Activated T-cell treated with anti-CD3 and anti-CD28 coated beads for 48 hours (primary cell): ENCODE results near the gene BANK1.
"Not testable (repeated sequence)": the region's sequence is repeated elsewhere in the genome, so short reads cannot be mapped to it uniquely, and the experiment has no call there.

Experiments
- DNase-seq: peaks from one replicate; pipeline ENCODE4 v3.0.0-alpha.2; 2020; ENCODE audit warnings: low read depth

The BANK1 gene

DNA sequence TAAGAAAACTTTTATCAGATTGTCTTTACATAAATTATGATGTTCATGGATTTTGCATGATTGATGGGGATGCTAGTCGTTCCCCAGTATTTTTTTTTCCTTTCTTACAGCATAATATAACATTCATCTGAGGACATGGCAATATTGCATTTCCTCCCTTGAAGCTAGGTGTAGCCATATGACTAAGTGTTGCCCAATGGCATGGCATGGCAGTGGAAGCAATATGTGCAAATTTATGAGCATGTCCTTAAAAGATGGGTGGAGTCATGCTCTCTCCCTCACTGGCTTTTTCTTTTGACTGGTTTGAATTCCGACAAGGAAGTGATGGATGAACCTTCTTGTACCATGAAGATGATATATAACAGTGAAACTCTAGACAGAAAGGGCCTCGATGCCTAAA lies 96.3 kb downstream of the BANK1 start:
- no peak for DNase-seq

DNA sequence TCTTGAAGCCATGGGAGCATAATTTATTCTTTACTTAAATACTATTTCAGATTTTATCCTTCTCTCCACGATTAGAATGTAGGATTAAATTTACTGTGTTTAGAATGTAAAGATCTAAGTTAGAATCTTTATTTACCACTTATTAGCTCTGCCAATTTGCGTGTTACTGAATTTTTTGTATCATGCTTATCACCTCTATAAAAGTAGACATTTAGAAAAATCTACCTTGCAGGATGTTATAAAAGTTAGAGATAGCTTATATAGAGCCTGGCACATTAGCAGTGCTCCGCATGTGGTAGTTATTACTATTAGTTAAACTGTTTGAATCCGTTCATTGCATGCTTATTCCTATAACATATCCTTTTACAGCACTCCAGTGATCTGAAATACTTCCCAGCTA lies 97.9 kb downstream of the BANK1 start:
- DNase-seq, result no peak

DNA sequence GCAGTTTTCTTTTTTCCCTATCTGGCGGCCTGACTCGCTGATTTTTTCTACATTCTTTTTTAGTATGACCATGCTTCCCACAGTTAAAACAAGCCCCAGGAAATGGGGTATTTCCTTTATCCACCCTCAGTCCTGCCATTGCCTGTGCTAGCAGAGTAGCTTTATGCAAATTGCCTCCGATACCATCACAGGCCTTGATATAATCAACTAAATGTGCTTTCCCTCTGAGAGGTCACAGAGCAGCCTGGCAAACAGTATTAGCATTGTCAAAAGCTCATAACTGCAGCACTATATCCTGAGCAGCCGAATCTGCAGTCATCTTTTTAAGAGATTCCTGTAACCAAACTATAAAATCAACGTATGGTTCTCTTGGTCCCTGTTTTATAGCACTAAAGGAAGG lies 115.0 kb downstream of the BANK1 start:
- not testable (repeated sequence) for DNase-seq

DNA sequence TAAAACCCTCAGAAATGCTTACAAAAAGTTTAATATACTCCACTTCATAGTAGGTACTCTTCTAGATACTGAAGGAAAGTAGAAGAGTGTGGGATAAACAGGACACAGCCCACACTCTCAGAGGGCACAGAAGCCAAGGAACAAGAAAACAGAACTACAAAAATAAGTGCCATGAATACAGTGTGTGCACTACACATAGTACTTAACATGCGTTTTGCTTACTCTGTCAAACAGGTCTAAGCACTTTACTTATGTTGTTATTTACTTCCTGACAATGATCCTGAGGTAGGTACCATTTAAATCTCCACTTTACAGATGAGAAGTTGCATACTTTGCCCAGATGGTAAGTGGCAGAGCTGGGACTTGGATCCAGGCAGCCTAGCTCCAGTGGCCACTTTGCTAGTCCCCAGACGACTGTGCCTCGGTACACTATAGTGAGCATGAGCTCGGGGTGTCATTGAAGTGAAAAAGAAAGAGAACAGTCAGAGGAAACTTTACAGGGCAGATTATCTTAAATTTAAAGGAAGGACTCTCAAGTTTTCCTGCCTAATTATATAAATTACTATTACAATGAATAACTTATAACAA lies 120.3 kb downstream of the BANK1 start:
- no peak for DNase-seq

DNA sequence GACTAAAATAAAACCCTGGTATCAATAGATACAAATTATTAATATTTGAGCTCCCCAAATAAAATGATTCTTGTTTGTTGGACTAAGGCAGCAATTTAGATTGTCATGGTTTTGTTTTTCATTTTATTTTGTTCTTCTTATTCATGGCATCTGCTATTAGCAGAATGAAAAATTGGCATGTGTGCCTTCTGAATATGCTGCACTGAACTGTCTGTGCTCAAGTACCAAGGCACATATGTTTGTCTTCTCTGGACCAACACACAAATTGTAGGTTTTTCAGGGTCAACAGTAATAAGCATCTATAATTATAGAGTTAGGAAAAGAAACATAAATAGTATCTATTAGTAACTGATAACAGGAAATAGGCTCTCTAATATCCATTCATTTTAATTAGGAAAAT lies 121.1 kb downstream of the BANK1 start:
- DNase-seq, result no peak

DNA sequence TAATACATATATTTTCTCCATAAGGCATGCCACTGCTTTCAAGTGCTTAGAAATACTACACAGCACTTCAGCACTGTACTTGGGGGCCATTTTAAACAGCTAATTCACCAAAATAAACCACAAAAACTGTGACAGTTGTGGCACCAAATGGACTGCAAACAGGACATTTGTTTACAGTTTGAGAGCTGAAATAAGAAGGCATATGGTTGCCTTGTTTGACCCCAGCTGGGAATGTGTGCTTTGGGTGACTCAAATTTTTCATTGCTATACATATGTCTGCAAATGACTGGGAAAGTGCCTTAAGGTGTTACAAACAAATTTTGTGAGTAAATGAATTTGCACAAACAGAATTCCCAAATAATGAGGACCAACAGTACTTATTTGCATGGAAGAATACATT lies 124.2 kb downstream of the BANK1 start:
- DNase-seq, result no peak

DNA sequence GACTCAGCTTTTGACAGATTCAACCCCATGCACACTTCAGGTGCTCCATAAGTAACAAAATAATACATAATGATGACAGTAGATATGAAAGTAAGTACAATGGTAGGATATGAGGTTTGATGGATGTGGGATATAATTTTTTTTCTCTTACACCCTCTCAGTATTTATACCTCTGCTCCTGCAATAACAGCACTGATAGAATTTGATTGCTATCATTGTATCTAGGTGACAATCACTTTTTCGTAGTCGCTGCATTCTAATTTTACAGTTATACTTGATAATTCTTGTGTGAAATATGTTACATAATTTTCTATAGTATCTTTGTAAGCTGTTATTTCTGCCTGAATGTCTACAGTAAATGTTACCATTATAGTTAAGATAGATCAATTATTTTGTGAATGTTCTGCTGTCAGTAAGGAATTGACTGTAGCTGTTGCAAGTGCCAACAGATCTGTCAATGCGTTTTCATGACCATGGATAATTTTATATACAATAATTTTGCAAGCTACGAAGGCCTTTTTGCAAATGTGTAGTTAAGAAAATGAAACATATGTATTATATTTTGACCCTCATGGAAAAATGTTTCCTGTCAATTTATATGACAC lies 128.9 kb downstream of the BANK1 start:
- no peak for DNase-seq

DNA sequence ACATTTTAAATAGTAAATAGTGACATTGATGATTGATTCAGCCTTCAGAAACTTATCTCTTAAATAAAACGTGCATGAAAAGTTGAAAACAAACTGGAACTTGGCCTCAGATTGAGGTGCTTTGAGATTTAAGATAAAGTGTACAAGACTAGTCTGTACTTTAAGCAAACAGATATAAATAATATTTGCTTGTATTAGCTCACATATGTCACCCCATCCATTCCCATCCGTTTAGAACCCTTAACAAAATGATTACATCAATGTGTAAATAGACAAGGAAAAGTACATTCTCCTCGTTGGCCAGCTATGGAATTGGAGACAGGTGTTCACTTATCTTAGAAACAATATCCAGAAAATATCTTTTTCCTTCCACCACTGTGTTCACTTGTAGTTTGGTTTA lies 130.8 kb downstream of the BANK1 start:
- no peak for DNase-seq

DNA sequence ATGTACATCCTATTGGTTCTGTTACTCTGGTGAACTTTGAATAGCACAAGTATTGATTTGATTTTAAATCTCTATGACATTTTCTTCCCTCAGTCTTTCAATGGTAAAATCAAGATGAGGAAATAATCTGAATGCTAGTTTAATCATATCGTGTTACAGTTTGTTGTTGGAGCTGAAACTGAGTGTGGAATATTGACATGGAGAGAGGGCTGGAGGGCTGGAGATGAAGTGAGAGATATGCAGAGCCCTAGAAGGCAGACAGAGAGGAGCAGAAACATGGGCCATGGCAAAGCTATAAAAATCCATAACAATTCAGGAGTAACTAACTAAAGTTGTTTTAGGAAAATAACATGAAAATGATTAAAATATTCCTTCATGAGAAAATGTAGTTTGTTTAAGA lies 141.1 kb downstream of the BANK1 start:
- no peak for DNase-seq

DNA sequence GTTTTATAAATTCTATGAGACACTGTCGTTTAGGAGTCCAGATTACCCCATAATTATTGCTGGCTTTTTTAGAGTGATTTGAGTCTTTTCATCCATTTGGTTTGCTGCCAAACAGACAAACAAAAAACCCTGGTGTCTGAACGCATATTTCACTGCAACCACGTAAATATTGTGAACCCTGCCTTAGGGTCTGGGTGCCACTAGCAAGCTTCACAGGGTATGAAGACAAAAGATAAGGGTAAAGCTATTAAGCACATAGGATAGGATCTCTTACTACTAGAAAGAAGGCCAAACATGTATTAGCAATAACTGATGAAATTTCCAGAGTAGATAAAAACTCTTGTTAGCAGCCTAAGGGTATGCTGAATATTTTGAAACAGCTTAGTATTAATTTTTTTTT lies 143.3 kb downstream of the BANK1 start:
- DNase-seq, result no peak

DNA sequence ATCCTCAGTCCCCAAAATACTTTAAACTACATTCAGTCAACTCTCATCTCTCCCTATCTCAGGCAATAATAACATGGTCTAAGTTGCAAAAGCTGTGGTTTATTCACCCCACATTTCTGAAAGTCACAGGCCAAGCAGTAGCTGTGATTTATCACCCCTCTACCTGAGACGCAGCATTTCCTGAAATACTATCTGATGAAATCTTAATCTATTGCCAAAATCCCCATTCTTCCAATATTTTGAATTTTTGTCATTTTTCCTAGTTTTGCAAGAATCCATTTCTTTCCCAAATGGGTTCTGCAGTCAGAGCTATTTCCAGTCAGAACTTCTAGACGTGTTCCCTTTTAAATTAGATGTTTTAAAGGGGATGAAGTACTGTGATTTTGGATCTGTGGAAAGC lies 148.3 kb downstream of the BANK1 start:
- no peak for DNase-seq

DNA sequence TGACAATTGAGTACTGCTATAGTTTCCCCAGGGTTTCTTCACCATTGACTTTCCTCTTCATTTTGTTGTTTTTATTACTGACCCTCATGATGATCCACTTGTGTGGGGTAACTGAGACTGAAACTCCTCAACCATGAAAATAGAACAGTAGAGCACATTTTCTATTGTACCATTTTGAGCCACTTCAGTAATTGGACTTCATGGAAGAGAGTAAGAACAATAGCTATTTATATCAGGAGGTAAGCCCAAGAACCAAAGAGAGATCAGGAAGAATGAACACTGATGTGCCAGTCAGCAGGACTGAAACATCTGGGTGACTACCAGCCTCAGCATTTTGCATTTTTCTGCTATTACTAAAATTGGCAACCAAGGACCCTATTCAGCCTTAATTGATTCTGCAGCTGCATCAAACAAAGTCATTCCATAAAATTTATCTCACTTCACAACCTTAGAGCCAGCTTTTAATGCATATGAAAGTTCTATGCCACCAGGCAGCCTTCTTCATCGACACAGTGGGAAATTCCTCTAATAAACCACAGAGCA lies 151.4 kb downstream of the BANK1 start:
- no peak for DNase-seq

DNA sequence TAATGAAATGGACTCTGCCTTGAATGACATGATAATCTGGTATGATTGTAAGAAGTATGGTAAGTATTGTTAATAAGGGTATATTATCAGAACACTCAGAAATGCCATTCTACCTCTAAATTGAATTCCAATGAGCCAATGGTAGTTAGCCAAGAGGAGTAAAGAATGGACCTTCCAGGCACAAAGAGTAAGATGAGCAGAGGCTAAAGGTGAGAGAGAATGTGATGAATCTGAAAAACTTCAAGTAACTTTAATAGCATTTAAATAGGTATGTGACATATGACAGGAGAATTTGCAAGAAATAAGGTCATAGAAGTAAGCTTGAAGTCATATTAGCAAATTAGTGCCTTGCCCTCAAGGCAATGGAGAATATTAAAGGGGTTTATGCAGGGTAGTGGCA lies 152.4 kb downstream of the BANK1 start:
- no peak for DNase-seq

DNA sequence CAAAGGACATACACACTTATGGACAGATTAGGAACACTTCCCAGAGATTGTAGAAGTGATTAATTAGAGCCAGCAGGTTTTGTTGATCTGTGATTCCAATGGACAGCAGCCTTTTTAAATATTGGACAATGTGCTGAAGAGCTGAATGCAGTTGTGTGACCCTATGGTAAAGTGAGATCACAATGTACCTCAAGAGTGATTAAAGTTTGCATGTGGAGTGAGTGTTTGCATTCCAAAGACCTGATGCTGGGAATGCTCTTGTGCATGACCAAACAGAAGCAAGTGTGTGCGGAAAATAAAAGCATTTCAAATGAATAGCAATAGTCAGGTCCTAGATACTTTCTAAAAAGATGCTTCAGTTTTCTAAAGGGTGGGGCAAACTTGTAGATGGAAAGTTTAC lies 154.1 kb downstream of the BANK1 start:
- no peak for DNase-seq

DNA sequence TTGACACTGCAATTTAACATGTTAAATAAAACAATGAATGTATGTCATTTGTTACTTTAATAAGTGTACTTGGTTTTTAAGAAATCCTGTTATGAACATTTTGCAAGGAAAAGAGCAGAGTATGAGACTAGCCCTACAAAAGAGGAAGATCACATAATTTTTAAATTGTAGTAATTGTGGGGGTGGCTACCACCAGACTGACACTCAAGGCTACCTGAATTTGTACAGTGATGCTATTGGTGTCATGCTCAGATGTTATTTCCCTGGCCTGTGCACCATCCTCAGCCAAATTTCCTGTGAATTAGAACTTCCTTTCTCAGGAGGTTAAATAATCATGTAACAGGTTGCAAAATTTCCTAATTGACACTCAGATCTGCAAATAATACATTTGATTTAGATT lies 157.5 kb downstream of the BANK1 start:
- DNase-seq, result no peak

DNA sequence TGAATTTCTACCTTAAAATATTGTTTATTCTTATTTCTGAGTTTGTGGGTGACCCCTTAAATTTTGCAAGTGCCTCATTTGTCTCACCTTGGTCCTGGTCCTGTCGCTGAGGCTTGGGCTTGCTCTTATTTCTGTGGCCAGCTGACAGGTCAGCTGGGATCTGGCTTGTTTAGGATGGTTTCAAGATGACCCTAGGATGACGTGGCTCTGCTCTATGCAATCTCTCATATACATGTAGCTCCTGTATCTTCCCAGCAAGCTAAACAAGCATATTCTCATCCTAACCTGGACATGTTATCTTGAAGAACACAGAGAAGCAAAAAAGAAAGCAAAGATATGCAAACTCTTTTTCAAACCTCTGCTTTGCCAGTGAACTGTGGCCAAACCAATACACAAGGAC lies 158.4 kb downstream of the BANK1 start:
- no peak for DNase-seq

DNA sequence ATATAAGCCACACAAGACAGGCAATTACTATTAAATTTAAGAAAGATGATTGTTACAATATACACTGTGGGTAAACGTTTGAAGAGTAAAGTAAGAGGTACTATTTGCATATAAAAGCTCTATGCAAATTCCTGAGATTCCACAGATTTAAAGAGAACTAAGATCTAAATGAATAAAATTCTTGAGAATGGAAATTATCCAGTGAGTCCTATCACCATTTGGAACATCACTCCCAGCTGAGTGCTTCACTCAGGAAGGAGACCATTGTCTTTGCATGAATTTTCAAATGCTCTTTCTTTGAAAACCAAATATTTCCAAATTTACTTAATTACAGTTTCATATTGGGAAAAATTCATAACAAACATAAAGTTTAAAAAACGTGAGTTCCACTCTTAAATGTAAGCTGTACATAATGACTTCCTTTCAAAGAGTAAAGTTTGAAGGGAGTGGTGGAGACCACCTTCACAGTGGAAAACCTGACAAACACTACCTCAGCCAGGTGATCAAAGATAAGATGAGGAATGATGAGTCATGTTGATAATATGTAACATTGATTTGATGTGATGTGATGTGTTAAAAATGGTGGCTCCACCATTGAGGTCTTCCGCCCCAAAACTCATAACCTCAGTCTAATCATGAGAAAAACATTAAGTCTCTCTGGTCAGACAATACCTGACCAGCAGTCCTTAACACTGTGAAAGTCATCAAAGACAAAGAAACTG lies 159.9 kb downstream of the BANK1 start:
- DNase-seq, result no peak

DNA sequence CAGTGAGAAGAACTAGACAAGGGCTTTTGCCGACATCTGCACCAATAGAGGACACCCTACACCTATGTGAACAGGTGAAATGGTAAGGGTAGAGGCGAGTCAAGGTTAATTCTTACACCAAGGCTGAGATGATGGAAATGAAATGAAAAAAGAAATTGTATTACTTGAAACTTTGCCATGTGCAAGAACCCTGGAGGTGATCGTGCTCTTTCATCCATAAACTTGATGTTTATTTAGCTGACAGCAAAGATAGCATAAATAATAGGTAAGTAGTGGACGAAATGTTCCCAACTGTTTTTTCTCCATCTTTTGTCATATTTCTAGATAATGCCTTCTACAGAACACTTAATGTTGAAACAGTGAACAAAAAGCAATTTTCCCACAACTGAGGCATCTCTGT lies 162.5 kb downstream of the BANK1 start:
- DNase-seq, result no peak

DNA sequence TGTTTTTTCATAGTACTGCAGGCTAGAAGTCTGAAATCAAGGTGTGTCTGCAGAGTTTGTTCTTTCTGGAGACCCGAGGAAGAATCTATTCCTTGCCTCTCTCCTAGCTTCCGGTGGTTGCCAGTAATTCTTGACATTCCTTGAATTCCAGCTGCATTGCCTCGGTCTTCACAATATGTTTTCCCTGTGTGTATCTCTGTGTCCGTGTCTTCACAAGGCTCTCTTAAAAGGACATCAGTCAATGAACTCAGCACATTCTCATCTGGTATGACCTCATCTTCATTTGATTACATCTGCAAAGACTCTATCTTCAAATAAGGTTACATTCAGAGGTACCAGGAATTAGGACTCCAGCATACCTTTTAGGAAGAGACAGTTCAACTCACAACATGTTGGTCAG lies 163.4 kb downstream of the BANK1 start:
- no peak for DNase-seq

DNA sequence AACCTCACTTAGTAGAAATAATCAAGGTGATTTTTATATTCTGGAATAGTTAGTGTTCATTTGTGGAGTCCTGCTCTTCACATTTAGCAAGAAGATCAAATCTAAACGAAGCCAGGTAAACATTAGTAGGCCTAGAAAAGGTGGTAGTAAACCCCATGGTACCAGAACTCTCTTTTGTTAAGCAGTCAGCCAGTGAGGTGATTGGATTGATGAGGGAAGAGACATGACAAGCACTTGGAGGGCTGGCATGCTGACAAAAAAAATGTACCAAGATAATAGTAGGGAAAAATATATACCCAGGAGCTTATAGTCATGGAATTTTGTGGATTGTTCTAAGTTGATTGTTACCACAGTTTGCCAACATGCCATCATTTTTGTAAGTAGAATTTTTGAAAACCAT lies 163.8 kb downstream of the BANK1 start:
- no peak for DNase-seq

DNA sequence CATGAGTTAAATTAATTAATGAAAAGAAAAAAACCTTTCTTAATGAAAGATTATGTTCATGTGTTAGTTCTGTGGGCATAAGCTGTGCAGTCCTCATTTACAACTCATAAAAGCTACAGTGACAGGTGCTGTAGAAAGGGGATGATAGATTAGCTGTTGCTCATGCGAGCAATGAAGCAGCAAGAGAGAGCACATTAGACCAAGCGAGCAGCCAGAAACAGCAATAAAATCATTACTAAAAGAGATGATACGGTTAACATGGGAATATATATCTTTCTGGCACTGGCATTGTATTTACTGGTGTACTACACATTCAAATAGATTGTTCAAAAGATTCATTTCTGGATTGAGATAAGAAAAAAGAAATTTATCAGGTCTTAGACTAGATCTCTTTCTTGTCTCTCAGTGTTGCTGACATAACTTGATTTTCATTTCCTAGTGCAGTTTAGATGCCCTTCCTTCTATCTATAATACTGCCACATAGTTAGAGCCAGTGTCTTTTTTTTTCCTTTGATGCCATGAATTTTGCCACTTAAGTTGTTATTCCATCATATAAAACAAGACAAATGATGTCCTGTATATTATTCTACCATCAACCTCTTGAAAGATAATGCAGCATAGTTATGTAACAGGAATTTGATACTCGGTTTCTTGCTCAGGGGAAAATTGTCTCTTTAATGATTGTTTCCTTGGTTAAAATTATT lies 164.6 kb downstream of the BANK1 start:
- DNase-seq, result no peak

DNA sequence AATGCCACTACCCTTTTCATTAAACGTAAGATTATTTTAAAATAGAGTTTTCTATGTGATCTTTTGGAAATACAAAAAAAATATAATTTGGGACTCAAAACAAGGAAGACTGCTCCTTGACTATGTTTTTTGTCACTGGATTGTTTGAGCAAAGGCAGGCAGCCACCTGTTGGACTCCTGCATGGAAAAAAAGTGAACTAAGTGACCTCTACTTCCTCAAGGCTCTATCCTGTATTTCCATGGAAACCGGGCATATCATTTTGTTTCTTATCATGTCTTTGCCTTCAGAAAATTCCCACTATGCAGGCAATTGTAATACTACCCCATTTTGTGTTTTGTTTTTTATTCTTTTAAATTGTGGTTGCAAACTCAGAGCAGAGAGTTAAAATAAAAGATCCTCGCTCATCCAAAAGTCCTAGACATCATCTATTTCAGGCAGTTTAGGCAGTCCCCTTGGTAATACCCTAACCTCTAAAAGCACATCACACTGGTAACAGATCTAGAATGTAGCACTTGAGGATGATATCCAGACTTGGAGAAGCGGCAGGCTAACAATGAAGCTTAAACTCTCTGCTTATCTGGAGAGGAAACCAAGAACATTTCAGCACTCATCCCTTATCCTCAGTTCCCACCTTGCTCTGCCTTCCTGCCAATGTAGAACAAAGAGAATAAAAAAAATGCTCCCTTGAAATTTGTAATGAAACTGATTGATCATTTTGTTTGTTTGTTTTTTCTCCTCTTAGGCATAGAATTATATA lies 165.7 kb downstream of the BANK1 start:
- DNase-seq, result no peak
